A673 (cell line): ENCODE measurements around the gene PPP3CB. TPM values are rescaled to one million over a fixed set of nuclear protein-coding genes. Genes with fewer than 3 reads are reported as not detected.

ENCODE experiments used
- BruUV-seq: library from RNA; stranded (reverse); fragments of 400-500 nt; replicated peaks from 2 replicates; lab custom pipeline; 2021; lab: Mats Ljungman, UMichigan
- CTCF ChIA-PET: fragments of 300-600 bp; sonication (Branson Sonifier 250); formaldehyde crosslinking; loops from one replicate; lab custom pipeline; 2022; ENCODE audit warnings: antibody characterized with exemption; lab: Charles Lee
- POLR2A ChIA-PET: fragments of 300-600 bp; sonication (Branson Sonifier 250); formaldehyde crosslinking; loops from one replicate; lab custom pipeline; 2022; ENCODE audit warnings: antibody characterized with exemption; ENCODE audit not compliant: low non-redundant PET; lab: Charles Lee
- DNase-seq: peaks from one replicate; pipeline ENCODE4 v3.0.0-alpha.2; 2015; ENCODE audit warnings: low spot score
- H3K27ac ChIP-seq: fragments of 200-600 bp; sonication (generic); 2 replicates; pipeline ENCODE4 v1.5.1; 2016; ENCODE audit warnings: mixed run types, low read depth, mild to moderate bottlenecking, mixed read lengths, antibody characterized with exemption, low read length; ENCODE audit not compliant: poor library complexity, severe bottlenecking
- H3K27me3 ChIP-seq: fragments of 200-600 bp; sonication (generic); replicated peaks from 2 replicates; pipeline ENCODE4 v1.6.1; 2017; ENCODE audit warnings: mixed run types, low read depth, mild to moderate bottlenecking, mixed read lengths, antibody characterized with exemption, low read length; ENCODE audit not compliant: insufficient read depth, poor library complexity
- H3K36me3 ChIP-seq: fragments of 200-600 bp; sonication (generic); 2 replicates; pipeline ENCODE4 v1.6.1; 2016; ENCODE audit warnings: mixed run types, mild to moderate bottlenecking, mixed read lengths, antibody characterized with exemption, low read length; ENCODE audit not compliant: insufficient read depth, poor library complexity, severe bottlenecking
- H3K4me1 ChIP-seq: fragments of 200-600 bp; sonication (generic); 2 replicates; pipeline ENCODE4 v1.6.1; 2017; ENCODE audit warnings: mixed run types, mild to moderate bottlenecking, mixed read lengths, antibody characterized with exemption, low read length; ENCODE audit not compliant: insufficient read depth, poor library complexity, severe bottlenecking
- H3K4me3 ChIP-seq: fragments of 200-600 bp; sonication (generic); 2 replicates; pipeline ENCODE4 v1.5.1; 2016; ENCODE audit warnings: low read depth, mixed run types, mild to moderate bottlenecking, mixed read lengths, low read length; ENCODE audit not compliant: poor library complexity, severe bottlenecking
- H3K9me3 ChIP-seq: fragments of 200-600 bp; sonication (generic); 2 replicates; pipeline ENCODE4 v1.6.1; 2016; ENCODE audit warnings: mixed run types, low read depth, mild to moderate bottlenecking, mixed read lengths, antibody characterized with exemption, low read length; ENCODE audit not compliant: poor library complexity, severe bottlenecking
- EZH2 ChIP-seq: fragments of 200-600 bp; sonication (generic); IDR thresholded peaks from 2 replicates; pipeline ENCODE4 v1.6.1; 2017; ENCODE audit warnings: borderline replicate concordance, low read depth, mild to moderate bottlenecking, mixed read lengths, antibody characterized with exemption, low read length; ENCODE audit not compliant: poor library complexity, severe bottlenecking
- intact Hi-C: fragments of 100-400 bp; cut with micrococcal nuclease; formaldehyde crosslinking; loops from one replicate; pipeline ENCODE4 v1.10.0; 2022; ENCODE audit not compliant: unreplicated experiment
- total RNA-seq: library from RNA; stranded (reverse); gene quantifications from 2 replicates; pipeline ENCODE4 v1.2.3, GENCODE V29; 2021
- TF ChIP-seq, protein P1 (sequence below): fragments of 300-800, 200-600 bp; sonication (generic); conservative IDR thresholded peaks from 2 replicates; pipeline ENCODE4 v1.5.1; 2017; ENCODE audit warnings: low read depth, mild to moderate bottlenecking, antibody characterized with exemption, low read length, moderate library complexity, mixed read lengths

The PPP3CB gene
- total RNA-seq, 1 experiment from 2014 or later, result 60.2 TPM

- Histone ChIP-seq H3K36me3 (no peaks in the 10 kb centered on the region), H3K27ac (no peak overlapping the region), H3K4me1 (peaks cover 16% of the 10 kb centered on the region), H3K4me3 (peak overlapping the region; percentile 96), H3K27me3 (no peaks in the 10 kb centered on the region), H3K9me3 (no peaks in the 10 kb centered on the region)
- ChIA-PET POLR2A (interaction anchor here (0.7 kb wide), 2 partner anchors 8 to 153 kb away, joined by 3 to 9 read pairs; no protein-coding TSS in a partner anchor), CTCF (no interaction called here)
- TF ChIP-seq, protein P1, sequence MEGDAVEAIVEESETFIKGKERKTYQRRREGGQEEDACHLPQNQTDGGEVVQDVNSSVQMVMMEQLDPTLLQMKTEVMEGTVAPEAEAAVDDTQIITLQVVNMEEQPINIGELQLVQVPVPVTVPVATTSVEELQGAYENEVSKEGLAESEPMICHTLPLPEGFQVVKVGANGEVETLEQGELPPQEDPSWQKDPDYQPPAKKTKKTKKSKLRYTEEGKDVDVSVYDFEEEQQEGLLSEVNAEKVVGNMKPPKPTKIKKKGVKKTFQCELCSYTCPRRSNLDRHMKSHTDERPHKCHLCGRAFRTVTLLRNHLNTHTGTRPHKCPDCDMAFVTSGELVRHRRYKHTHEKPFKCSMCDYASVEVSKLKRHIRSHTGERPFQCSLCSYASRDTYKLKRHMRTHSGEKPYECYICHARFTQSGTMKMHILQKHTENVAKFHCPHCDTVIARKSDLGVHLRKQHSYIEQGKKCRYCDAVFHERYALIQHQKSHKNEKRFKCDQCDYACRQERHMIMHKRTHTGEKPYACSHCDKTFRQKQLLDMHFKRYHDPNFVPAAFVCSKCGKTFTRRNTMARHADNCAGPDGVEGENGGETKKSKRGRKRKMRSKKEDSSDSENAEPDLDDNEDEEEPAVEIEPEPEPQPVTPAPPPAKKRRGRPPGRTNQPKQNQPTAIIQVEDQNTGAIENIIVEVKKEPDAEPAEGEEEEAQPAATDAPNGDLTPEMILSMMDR, result no peak
- no peak for TF ChIP-seq EZH2
- DNase-seq, result no peak
- intact Hi-C loops, result no loop called here
- BruUV-seq, result no TSS peak
Measured at GRCh38 chr10:73494213-73494612, 1.6 kb downstream of the PPP3CB start.

DNA sequence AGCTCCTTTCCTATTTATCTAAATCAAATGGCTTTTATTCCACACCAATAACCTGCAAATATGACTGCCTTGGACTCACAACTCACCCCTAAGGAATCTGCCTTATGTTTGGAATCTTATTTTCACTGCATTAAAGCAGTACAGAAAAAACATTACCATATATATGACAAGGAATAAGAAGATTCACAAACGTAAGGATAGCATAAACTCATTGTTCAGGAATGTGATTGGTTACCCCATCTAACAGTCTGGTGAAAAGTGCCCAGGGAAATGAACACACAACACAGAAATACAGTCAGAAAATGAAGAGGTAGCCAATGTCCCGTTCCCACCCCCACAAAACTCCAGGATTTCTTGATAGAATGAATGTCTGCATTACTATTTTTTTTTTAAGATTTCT is 2.0 kb downstream of the PPP3CB start:
- TF ChIP-seq EZH2, result no peak
- TF ChIP-seq, protein P1, result no peak
- no peaks in the 10 kb centered on the region for H3K9me3 ChIP-seq
- H3K27me3 ChIP-seq, result no peaks in the 10 kb centered on the region
- ChIA-PET POLR2A (interaction anchor here (0.7 kb wide), 1 partner anchor 154 kb away, joined by 3 read pairs; no protein-coding TSS in a partner anchor), CTCF (no interaction called here)
- no peak for DNase-seq
- no peak overlapping the region for H3K27ac ChIP-seq
- H3K36me3 ChIP-seq, result no peaks in the 10 kb centered on the region
- peaks cover 16% of the 10 kb centered on the region for H3K4me1 ChIP-seq
- intact Hi-C loops, result no loop called here
- no TSS peak for BruUV-seq
- peak overlapping the region; percentile 96 for H3K4me3 ChIP-seq

- Histone ChIP-seq H3K27ac (no peak overlapping the region), H3K4me3 (no peak overlapping the region), H3K9me3 (no peaks in the 10 kb centered on the region), H3K27me3 (no peaks in the 10 kb centered on the region), H3K36me3 (no peaks in the 10 kb centered on the region), H3K4me1 (no peaks in the 10 kb centered on the region)
- intact Hi-C loops, result no loop called here
- TF ChIP-seq, protein P1, result no peak
- TF ChIP-seq EZH2, result no peak
- no TSS peak for BruUV-seq
- no peak for DNase-seq
- POLR2A ChIA-PET, result no interaction called here
- CTCF ChIA-PET, result no interaction called here
Measured at GRCh38 chr10:73486601-73487000, 9.2 kb downstream of the PPP3CB start.
